OCI-LY7 (cell line): ENCODE measurements around the gene USH2A.

ENCODE experiments used
- EZH2phosphoT487 ChIP-seq: fragments of 200-600 bp; sonication (generic); IDR thresholded peaks from 2 replicates; pipeline ENCODE4 v1.6.1; 2018; ENCODE audit warnings: low read depth, borderline replicate concordance, mild to moderate bottlenecking, mixed run types, antibody characterized with exemption, low read length, moderate library complexity, mixed read lengths
- TF ChIP-seq, protein P1 (sequence below): fragments of 200-600 bp; sonication (generic); conservative IDR thresholded peaks from 2 replicates; pipeline ENCODE4 v1.5.1; 2014; ENCODE audit warnings: mild to moderate bottlenecking, antibody characterized with exemption, low read length, moderate library complexity, mixed read lengths

DNA sequence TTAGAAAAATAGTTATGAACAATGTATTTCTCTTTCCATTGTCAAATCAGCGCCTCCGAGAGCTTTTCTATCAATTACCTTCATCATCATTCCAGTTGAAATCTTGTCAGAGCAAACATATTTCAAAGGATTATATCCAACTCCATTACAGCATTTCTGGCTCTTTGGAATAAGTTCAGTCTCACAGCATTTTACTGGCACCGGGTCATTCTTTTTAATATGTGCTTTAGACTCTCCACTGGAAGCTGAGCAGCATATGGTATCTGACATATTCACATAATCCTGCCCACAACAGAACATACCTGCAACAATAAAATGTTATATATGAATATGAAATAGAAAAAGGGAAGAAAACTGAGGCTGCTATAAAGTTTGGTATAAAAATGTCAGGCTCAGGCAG lies 633.3 kb downstream of the USH2A start:
- TF ChIP-seq EZH2phosphoT487: no peak
- TF ChIP-seq, protein P1, sequence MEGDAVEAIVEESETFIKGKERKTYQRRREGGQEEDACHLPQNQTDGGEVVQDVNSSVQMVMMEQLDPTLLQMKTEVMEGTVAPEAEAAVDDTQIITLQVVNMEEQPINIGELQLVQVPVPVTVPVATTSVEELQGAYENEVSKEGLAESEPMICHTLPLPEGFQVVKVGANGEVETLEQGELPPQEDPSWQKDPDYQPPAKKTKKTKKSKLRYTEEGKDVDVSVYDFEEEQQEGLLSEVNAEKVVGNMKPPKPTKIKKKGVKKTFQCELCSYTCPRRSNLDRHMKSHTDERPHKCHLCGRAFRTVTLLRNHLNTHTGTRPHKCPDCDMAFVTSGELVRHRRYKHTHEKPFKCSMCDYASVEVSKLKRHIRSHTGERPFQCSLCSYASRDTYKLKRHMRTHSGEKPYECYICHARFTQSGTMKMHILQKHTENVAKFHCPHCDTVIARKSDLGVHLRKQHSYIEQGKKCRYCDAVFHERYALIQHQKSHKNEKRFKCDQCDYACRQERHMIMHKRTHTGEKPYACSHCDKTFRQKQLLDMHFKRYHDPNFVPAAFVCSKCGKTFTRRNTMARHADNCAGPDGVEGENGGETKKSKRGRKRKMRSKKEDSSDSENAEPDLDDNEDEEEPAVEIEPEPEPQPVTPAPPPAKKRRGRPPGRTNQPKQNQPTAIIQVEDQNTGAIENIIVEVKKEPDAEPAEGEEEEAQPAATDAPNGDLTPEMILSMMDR: no peak
